ENCODE data around the gene TRPC4. TPM values are rescaled to one million over a fixed set of nuclear protein-coding genes. Genes with fewer than 3 reads are reported as not detected.

Gene TRPC4
- total RNA-seq, 1 donor from 2014 or later = 8.1 TPM

- TF ChIP-seq CTCF (IDR thresholded peaks at IDR 0.05) = no peak
Observed at GRCh38 chr13:37751025-37751424, 118.5 kb downstream of the TRPC4 start.

GRCh38 chr13:37748913-37749312, 120.7 kb downstream of the TRPC4 start:
- no peaks in the 10 kb centered on the region for H3K27me3 ChIP-seq
- H3K4me1 ChIP-seq = no peaks in the 10 kb centered on the region
- H3K9me3 ChIP-seq = no peaks in the 10 kb centered on the region
- intact Hi-C loops (cut with DNase I) = no loop called here
- DNase-seq (ENCODE audit: low spot score in 2 of 2) = no peak
- TF ChIP-seq CTCF (IDR thresholded peaks at IDR 0.05) = no peak
- H3K27ac ChIP-seq = no peak overlapping the region
- no peak overlapping the region for H3K4me3 ChIP-seq
- no peaks in the 10 kb centered on the region for H3K36me3 ChIP-seq

More at GRCh38 chr13:37751025-37751424, 118.5 kb downstream of the TRPC4 start:
- H3K4me1 ChIP-seq = no peaks in the 10 kb centered on the region
- no peaks in the 10 kb centered on the region for H3K9me3 ChIP-seq
- intact Hi-C loops (cut with DNase I) = no loop called here
- no peak for DNase-seq (ENCODE audit: low spot score in 2 of 2)
- H3K36me3 ChIP-seq = no peaks in the 10 kb centered on the region
- H3K27ac ChIP-seq = no peak overlapping the region
- no peaks in the 10 kb centered on the region for H3K27me3 ChIP-seq
- H3K4me3 ChIP-seq = no peak overlapping the region

- Histone ChIP-seq H3K4me3 (no peak overlapping the region), H3K36me3 (no peaks in the 10 kb centered on the region), H3K27ac (no peak overlapping the region), H3K27me3 (no peaks in the 10 kb centered on the region), H3K9me3 (no peaks in the 10 kb centered on the region), H3K4me1 (no peaks in the 10 kb centered on the region)
- intact Hi-C loops (cut with DNase I) = no loop called here
- DNase-seq (ENCODE audit: low spot score in 2 of 2) = no peak
- TF ChIP-seq CTCF (IDR thresholded peaks at IDR 0.05) = no peak
Observed at GRCh38 chr13:37747071-37747612, 122.4 kb downstream of the TRPC4 start.

GRCh38 chr13:37741536-37741935, 128.0 kb downstream of the TRPC4 start:
- Histone ChIP-seq H3K9me3 (no peaks in the 10 kb centered on the region), H3K27me3 (no peaks in the 10 kb centered on the region), H3K4me1 (no peaks in the 10 kb centered on the region), H3K36me3 (no peaks in the 10 kb centered on the region), H3K27ac (no peak overlapping the region), H3K4me3 (no peak overlapping the region)
- TF ChIP-seq CTCF (IDR thresholded peaks at IDR 0.05) = no peak
- DNase-seq (ENCODE audit: low spot score in 2 of 2) = no peak
- intact Hi-C loops (cut with DNase I) = no loop called here

- no peaks in the 10 kb centered on the region for H3K36me3 ChIP-seq
- no peaks in the 10 kb centered on the region for H3K4me1 ChIP-seq
- DNase-seq (ENCODE audit: low spot score in 2 of 2) = no peak
- no peak overlapping the region for H3K4me3 ChIP-seq
- H3K27ac ChIP-seq = no peak overlapping the region
- H3K9me3 ChIP-seq = no peaks in the 10 kb centered on the region
- TF ChIP-seq CTCF (IDR thresholded peaks at IDR 0.05) = no peak
- no peaks in the 10 kb centered on the region for H3K27me3 ChIP-seq
- intact Hi-C loops (cut with DNase I) = no loop called here
Observed at GRCh38 chr13:37736045-37736444, 133.5 kb downstream of the TRPC4 start.

- Histone ChIP-seq H3K36me3 (no peaks in the 10 kb centered on the region), H3K4me3 (no peak overlapping the region), H3K4me1 (no peaks in the 10 kb centered on the region), H3K27me3 (no peaks in the 10 kb centered on the region), H3K9me3 (no peaks in the 10 kb centered on the region), H3K27ac (no peak overlapping the region)
- no peak for DNase-seq (ENCODE audit: low spot score in 2 of 2)
- TF ChIP-seq CTCF (IDR thresholded peaks at IDR 0.05) = no peak
- intact Hi-C loops (cut with DNase I) = no loop called here
Observed at GRCh38 chr13:37735293-37735692, 134.3 kb downstream of the TRPC4 start.
